IPS-15b (cell line): Measurements from ENCODE around the gene FAM169A.
A peak's percentile ranks its signal among the peaks of the same experiment; 100 is the strongest.
"Not testable (repeated sequence)": the region's sequence is repeated elsewhere in the genome, so short reads cannot be mapped to it uniquely, and the experiment has no call there.

Source experiments
- H3K27me3 ChIP-seq: one replicate; pipeline ENCODE4 v1.6.1; 2013; ENCODE audit warnings: low read length; ENCODE audit not compliant: control insufficient read depth, insufficient read depth
- H3K36me3 ChIP-seq: one replicate; pipeline ENCODE4 v1.6.1; 2013; ENCODE audit warnings: low read length; ENCODE audit not compliant: control insufficient read depth, insufficient read depth
- H3K4me1 ChIP-seq: one replicate; pipeline ENCODE4 v1.6.1; 2013; ENCODE audit warnings: mild to moderate bottlenecking, low read length; ENCODE audit not compliant: control insufficient read depth, insufficient read depth
- H3K4me3 ChIP-seq: one replicate; pipeline ENCODE4 v1.5.1; 2013; ENCODE audit warnings: low read depth, low read length
- H3K9ac ChIP-seq: one replicate; pipeline ENCODE4 v1.6.1; 2013; ENCODE audit warnings: low read depth, mild to moderate bottlenecking, low read length
- H3K9me3 ChIP-seq: one replicate; pipeline ENCODE4 v1.6.1; 2013; ENCODE audit warnings: mild to moderate bottlenecking, low read length; ENCODE audit not compliant: control insufficient read depth, insufficient read depth

The FAM169A gene, protein sequence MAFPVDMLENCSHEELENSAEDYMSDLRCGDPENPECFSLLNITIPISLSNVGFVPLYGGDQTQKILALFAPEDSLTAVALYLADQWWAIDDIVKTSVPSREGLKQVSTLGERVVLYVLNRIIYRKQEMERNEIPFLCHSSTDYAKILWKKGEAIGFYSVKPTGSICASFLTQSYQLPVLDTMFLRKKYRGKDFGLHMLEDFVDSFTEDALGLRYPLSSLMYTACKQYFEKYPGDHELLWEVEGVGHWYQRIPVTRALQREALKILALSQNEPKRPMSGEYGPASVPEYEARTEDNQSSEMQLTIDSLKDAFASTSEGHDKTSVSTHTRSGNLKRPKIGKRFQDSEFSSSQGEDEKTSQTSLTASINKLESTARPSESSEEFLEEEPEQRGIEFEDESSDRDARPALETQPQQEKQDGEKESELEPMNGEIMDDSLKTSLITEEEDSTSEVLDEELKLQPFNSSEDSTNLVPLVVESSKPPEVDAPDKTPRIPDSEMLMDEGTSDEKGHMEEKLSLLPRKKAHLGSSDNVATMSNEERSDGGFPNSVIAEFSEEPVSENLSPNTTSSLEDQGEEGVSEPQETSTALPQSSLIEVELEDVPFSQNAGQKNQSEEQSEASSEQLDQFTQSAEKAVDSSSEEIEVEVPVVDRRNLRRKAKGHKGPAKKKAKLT

DNA sequence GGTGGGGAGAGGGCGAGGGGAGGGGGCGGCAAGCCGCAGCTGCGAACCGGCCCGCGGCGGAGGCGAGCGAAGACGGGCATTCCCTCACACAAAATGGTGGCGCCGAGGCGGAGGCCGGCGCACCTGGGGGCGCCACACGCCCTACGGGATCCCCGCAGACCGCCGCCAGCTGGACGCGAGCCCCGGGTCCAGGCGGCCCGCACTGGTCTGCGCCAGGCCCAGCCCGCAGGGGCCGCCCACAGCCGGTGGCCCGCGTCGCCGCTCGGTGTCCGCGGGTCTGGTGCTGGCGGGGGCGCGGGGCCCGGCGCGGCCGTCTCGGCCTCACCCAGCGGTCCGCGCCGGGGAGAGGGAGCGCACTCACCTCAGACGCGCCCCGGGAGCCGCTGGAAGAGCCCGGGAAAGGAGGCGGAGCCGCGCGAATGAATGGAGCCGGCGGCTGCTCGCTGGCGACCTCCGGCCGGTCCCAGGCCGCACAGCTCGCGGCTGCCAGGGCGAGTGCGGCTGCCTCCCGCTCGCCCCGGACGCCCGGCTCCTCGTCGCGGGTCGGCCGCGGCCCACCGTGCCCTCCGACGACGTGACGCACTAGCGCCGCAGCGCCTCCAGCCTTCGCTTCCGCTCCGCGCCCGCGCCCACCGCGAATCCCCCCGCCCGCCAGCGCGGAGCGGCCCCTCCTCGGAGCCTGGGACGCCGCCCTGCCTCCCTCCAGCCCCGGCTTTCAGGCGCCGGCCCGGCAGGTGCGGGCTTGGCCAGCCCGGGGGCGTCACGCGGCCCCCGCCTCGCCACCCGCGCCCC lies at the start of gene FAM169A:
Gene FAM169A, minus strand, starts transcription at position 584 of the 792 bp plus-strand sequence. CDS start 24,711 bp downstream, outside the sequence.
- H3K4me3 ChIP-seq, result peak within 1 kb of the TSS; percentile 97
- H3K4me1 ChIP-seq, result peaks cover 21% of the 10 kb centered on the region
- H3K9ac ChIP-seq, result peak within 1 kb of the TSS; percentile 96

DNA sequence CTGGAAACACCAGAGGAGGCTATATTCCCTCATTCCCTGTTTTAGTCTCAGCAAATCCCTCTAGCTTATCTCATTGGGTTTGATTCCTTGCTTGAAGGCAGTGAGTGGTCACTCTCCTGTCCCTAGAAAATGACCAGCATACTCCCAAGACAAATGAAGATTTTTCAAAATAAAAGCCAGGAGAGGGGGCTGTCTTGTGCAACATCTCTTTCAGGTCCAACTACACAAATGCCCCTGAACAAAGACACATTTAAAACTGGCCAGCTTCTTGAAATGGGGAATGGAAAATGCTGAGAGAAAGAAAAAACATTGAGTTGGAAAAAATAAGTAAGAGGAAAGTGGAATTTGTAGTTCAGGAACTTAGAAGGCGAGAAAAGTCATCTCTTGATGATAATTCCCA lies 49.3 kb upstream of the FAM169A start:
- no peaks in the 10 kb centered on the region for H3K36me3 ChIP-seq
- H3K27me3 ChIP-seq, result no peaks in the 10 kb centered on the region
- H3K4me1 ChIP-seq, result no peaks in the 10 kb centered on the region
- H3K9me3 ChIP-seq, result no peaks in the 10 kb centered on the region
- H3K4me3 ChIP-seq, result no peak overlapping the region
- H3K9ac ChIP-seq, result no peak overlapping the region

More for the DNA sequence above, at the start of gene FAM169A:
- H3K36me3 ChIP-seq, result no peaks in the 10 kb centered on the region
- H3K27me3 ChIP-seq, result no peaks in the 10 kb centered on the region
- H3K9me3 ChIP-seq, result no peaks in the 10 kb centered on the region

- not testable (repeated sequence) for H3K9ac ChIP-seq, H3K9me3 ChIP-seq
Measured at GRCh38 chr5:74911421-74911820, 45.2 kb upstream of the FAM169A start.

DNA sequence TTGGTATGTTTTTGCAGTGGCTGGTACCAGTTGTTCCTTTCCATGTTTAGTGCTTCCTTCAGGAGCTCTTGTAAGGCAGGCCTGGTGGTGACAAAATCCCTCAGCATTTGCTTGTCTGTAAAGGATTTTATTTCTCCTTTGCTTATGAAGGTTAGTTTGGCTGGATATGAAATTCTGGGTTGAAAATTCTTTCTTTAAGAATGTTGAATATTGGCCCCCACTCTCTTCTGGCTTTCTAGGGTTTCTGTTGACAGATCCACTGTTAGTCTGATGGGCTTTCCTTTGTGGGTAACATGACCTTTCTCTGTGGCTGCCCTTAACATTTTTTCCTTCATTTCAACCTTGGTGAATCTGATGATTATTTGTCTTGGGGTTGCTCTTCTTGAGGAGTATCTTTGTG lies 43.7 kb upstream of the FAM169A start:
- not testable (repeated sequence) for H3K9ac ChIP-seq, H3K4me1 ChIP-seq, H3K27me3 ChIP-seq, H3K9me3 ChIP-seq, H3K4me3 ChIP-seq, H3K36me3 ChIP-seq

More at GRCh38 chr5:74911421-74911820, 45.2 kb upstream of the FAM169A start:
- not testable (repeated sequence) for H3K4me1 ChIP-seq, H3K36me3 ChIP-seq, H3K27me3 ChIP-seq, H3K4me3 ChIP-seq

DNA sequence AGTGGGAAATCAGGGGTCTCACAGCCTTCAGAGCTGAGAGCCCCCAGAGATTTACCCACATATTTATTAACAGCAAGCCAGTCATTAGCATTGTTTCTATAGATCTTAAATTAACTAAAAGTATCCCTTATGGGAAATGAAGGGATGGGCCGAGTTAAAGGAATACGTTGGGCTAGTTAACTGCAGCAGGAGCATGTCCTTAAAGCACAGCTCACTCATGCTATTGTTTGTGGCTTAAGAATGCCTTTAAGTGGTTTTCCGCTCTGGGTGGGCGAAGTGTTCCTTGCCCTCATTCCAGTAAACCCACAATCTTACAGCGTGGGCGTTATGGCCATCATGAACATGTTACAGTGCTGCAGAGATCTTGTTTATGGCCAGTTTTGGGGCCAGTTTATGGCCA lies 42.0 kb upstream of the FAM169A start:
- not testable (repeated sequence) for H3K4me1 ChIP-seq, H3K27me3 ChIP-seq, H3K36me3 ChIP-seq, H3K9me3 ChIP-seq, H3K9ac ChIP-seq, H3K4me3 ChIP-seq

- not testable (repeated sequence) for H3K4me1 ChIP-seq, H3K4me3 ChIP-seq, H3K9ac ChIP-seq, H3K27me3 ChIP-seq, H3K9me3 ChIP-seq, H3K36me3 ChIP-seq
Measured at GRCh38 chr5:74904713-74905112, 38.5 kb upstream of the FAM169A start.

GRCh38 chr5:74903165-74903787 lies 37.1 kb upstream of the FAM169A start:
- H3K36me3 ChIP-seq, result no peaks in the 10 kb centered on the region
- no peaks in the 10 kb centered on the region for H3K4me1 ChIP-seq
- no peaks in the 10 kb centered on the region for H3K9me3 ChIP-seq
- no peaks in the 10 kb centered on the region for H3K27me3 ChIP-seq
- no peak overlapping the region for H3K9ac ChIP-seq
- H3K4me3 ChIP-seq, result no peak overlapping the region

GRCh38 chr5:74897049-74897448 lies 30.9 kb upstream of the FAM169A start:
- Histone ChIP-seq H3K27me3 (no peaks in the 10 kb centered on the region), H3K9ac (no peak overlapping the region), H3K36me3 (no peaks in the 10 kb centered on the region), H3K4me1 (no peaks in the 10 kb centered on the region), H3K4me3 (no peak overlapping the region), H3K9me3 (peaks cover 3% of the 10 kb centered on the region)

GRCh38 chr5:74895906-74896305 lies 29.7 kb upstream of the FAM169A start:
- Histone ChIP-seq H3K4me1 (no peaks in the 10 kb centered on the region), H3K9me3 (peaks cover 3% of the 10 kb centered on the region), H3K9ac (no peak overlapping the region), H3K36me3 (no peaks in the 10 kb centered on the region), H3K27me3 (no peaks in the 10 kb centered on the region), H3K4me3 (no peak overlapping the region)

- Histone ChIP-seq H3K27me3 (no peaks in the 10 kb centered on the region), H3K4me1 (no peaks in the 10 kb centered on the region), H3K36me3 (no peaks in the 10 kb centered on the region), H3K4me3 (no peak overlapping the region), H3K9ac (no peak overlapping the region), H3K9me3 (peaks cover 3% of the 10 kb centered on the region)
Measured at GRCh38 chr5:74894351-74894750, 28.2 kb upstream of the FAM169A start.

DNA sequence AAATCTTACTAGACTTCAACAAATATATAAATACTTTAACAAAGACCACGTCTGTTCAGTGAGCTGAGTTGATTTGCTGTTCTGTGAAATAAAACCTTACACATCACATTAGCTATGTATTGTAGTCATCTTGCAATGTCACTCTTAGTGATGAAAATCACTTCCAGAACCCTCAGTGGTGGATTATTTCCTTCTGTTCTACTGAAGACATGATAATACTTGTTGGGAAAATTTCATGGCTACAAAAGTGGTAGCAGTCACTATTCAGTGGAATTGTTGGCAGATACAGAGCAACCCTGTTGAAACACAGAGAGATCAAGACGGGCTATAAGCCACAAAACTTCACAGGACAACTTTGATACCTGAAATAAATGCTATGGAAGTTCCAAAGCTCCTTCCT lies 26.7 kb upstream of the FAM169A start:
- Histone ChIP-seq H3K9me3 (peaks cover 3% of the 10 kb centered on the region), H3K36me3 (no peaks in the 10 kb centered on the region), H3K27me3 (no peaks in the 10 kb centered on the region), H3K4me1 (no peaks in the 10 kb centered on the region), H3K4me3 (no peak overlapping the region), H3K9ac (no peak overlapping the region)
